GM19035 (cell line): Measurements from ENCODE around the gene IKZF1.

ENCODE experiments used
- ATAC-seq: cut with Tn5 transposase; IDR thresholded peaks from one replicate; pipeline ENCODE4 v1.9.1; 2021; ENCODE audit not compliant: unreplicated experiment

Gene IKZF1

DNA sequence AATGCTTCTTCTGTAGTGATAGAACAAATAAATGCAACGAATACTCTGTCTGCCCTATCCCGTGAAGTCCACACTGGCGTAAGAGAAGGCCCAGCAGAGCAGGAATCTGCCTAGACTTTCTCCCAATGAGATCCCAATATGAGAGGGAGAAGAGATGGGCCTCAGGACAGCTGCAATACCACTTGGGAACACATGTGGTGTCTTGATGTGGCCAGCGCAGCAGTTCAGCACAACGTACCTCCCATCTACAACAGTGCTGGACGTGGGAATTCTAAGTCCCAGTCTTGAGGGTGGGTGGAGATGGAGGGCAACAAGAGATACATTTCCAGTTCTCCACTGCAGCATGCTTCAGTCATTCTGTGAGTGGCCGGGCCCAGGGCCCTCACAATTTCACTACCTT is 99.9 kb downstream of the IKZF1 start:
- no peak for ATAC-seq

DNA sequence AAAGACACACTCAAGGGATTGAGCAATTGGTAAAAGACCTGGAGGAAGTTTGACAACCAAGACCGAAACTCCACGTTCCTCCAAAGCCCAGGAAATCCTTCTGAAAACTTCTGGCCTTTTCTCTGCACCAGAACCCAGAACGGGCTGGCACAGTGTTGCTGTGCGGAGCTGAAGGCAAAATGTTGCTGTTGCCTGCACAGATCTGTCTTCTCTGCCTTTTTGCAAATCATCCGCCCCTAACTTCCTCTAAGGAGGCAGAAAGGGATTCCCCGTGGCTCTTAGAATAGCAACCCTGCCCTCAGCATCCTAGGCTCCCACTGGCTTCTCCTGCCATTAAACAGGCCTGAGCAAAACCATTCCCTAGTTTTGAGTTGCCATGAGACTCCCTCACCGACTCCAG is 100.7 kb downstream of the IKZF1 start:
- ATAC-seq, result no peak

DNA sequence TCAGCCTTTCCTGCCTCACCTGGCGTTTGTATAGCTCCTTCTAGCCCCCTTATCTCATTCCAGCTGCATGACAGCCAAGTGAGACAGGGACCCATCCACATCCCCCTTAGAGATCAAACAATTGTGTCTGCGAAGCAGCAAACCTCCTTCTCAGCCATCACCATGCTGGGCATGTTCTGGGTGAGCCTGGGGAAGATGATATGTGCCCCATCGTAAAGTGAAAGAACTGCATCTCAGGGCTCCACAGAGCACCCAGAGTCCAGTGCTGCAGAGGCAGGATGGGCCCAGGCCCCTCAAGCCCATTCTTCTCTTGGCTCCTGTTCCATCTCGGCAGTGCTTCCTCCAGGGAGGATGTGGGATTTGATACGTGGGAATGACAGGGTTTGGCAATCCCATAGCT is 102.4 kb downstream of the IKZF1 start:
- no peak for ATAC-seq

GRCh38 chr7:50409856-50410745 is 105.6 kb downstream of the IKZF1 start:
- peak; percentile 54 for ATAC-seq

- ATAC-seq, result peak; percentile 38
Measured at GRCh38 chr7:50411332-50411731, 106.8 kb downstream of the IKZF1 start.

GRCh38 chr7:50412973-50413372 is 108.5 kb downstream of the IKZF1 start:
- no peak for ATAC-seq

DNA sequence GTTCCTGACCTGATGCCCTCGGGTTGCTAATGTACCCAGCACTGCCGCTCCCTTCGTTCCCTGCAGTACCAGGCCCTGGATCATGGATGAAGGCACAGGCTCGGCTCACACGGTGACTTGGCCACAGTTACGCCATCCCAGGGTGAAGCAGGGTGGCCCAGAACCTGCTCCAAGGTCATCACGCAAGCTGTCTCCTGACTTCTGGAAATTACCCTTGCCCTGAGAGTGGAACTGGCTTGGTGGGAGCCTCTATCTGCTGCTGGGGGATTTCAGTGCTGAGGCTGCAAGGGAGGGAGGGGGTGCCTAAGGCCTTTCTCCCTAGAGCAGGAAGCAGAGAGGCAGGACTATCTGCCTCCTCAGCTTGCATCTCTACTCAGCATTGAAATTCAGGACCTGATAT is 109.0 kb downstream of the IKZF1 start:
- ATAC-seq, result no peak

GRCh38 chr7:50415844-50416364 is 111.4 kb downstream of the IKZF1 start:
- ATAC-seq, result no peak

DNA sequence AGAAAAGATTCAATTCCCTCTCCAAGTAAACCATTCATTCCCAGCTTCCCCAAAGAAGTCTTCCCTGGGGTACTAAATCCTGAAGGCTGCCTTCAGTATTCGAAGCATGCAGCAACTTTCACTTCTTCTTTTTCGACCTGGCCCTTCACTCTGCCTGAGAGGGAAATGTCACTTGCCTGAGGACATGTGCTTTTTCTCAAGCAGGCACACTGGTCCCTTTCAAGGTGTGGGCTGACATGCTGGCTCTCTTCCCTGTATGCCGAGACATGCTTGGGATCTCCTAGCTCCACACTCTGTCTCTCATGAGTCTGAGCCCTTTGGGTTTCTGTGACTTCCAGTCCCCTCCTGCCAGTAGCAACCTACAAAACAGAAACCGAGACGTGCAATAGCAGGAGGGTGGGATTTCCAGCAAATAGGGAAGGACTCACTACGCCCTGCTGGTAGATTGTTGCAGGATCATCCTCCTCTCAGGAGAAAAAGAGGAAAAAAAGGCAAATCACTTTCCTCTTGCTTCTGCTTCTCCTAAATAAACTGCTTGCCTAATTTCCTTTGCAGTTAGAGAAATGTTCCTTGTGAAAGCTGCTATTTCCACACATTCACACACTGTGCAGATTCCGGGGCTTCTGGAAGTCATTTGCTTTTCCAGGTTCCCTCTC is 112.1 kb downstream of the IKZF1 start:
- peak; percentile 71 for ATAC-seq

GRCh38 chr7:50418086-50418515 is 113.6 kb downstream of the IKZF1 start:
- ATAC-seq, result peak; percentile 94

- ATAC-seq, result no peak
Measured at GRCh38 chr7:50418526-50419290, 114.2 kb downstream of the IKZF1 start.

- ATAC-seq, result no peak
Measured at GRCh38 chr7:50421043-50421442, 116.5 kb downstream of the IKZF1 start.

GRCh38 chr7:50422858-50423257 is 118.3 kb downstream of the IKZF1 start:
- no peak for ATAC-seq

DNA sequence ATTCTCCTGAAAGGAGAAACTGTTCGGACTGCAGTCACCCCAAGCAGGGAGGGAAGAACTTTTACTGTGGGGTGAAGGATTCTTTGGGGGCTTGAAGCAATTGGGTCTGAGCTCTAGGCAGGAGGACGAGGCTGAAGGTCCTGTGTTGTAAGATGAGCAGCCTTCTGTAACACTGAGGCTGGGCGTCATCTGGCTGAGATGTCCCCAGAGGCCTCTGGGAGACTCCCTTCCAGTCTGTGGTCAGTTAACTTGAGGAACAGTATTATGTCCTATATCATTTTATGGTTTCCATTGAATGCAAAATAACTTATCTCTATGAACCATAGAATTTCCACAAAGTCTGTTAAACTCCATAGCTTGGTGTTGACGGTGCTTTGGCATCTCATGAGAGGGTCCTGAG is 119.3 kb downstream of the IKZF1 start:
- no peak for ATAC-seq

- no peak for ATAC-seq
Measured at GRCh38 chr7:50425318-50425717, 120.8 kb downstream of the IKZF1 start.

DNA sequence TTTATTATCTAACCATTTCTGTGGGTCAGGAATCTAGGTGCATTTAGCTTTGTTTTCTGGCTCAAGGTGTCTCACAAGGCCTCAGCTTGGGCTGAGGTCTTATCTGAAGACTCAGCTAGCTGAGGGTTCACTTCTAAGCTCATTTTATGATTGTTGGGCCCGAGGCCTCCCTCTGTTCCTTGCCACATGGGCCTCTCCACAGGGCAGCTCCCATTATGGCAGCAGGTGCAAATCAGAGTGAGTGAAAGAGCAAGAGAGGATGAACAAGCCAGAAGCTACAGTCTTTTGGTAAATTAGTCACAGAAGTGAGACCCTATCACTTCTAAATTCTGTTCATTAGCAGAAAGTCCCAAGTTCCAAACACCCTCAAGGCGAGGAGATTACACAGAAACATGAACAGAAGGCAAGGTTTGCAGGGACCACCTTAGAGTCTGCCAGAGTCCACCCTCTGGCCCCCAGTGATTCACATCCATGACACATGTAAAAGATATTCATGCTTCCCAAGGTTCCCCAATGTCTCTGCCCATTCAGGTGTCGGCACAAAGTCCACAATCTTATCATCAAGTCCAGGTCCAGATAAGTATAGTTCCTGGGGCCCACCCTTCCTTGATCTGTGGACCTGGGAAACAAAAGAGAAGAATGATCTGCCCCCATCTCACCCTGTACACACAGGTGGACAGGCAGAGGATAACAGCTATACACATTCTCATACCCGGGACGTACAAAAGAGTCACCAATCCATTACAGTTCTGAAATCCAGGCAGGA is 121.9 kb downstream of the IKZF1 start:
- ATAC-seq, result no peak

- ATAC-seq, result no peak
Measured at GRCh38 chr7:50427518-50427917, 123.0 kb downstream of the IKZF1 start.

DNA sequence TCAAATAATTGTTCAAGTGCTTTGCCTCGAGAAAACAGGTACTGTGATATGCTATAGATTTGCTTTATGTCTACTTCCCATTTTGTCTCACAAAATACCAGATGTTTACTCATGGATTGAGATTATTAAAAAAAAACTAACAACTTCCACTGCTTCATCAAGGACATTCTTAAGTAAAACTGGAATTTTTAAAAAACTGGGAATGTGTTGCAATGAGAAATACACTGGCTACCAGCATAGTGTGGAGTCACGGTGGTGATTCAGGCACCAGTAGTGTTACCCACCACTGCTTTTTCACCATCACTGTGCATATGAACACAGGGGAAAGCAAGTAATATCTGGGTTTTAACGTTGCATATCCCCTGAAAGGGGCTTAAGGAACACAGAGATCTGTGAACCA is 124.4 kb downstream of the IKZF1 start:
- ATAC-seq, result no peak

- no peak for ATAC-seq
Measured at GRCh38 chr7:50431316-50431715, 126.8 kb downstream of the IKZF1 start.

DNA sequence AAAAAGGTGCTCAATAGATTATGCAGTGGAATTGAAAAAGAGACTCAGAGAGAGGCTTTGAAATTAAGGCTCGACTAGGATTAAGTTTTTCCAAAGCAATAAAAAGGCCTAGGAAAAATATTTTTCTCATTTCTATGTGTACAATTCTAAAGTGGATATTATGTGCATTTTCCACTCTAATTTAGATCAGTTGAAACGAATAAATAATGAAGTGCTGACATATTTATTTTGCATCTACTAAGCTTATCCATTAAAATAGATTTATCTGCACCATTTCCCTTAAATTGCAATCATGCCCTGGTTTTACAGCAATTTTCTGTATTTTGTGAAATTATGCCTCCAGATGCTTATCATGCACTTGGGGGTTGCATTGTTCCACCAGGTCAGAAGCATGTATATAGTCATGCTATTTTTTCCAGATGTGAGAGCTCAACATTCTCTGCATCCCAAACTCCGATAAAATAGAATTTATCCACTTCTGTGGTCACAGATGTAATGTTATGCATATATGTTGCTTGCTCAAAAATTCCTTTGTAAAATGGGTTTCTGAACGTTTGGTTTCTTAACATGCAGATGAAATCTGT is 127.3 kb downstream of the IKZF1 start:
- ATAC-seq, result no peak
